Uterus (tissue), 2 donors: Measurements from ENCODE around the gene RALGAPB.

Experiments used
- CTCF ChIP-seq, 4 experiments: fragments of 200-600 bp in 2 of 4; fragments of 450-650 bp in 2 of 4; sonication (generic) in 2 of 4; IDR thresholded peaks; one replicate each; pipeline ENCODE4 v1.5.1; 2016 to 2019; ENCODE audit warnings: antibody characterized with exemption in 4 of 4, mild to moderate bottlenecking in 2 of 4, moderate library complexity in 1 of 4
- POLR2A ChIP-seq, 2 donors: fragments of 450-650 bp; IDR thresholded peaks; one replicate each; pipeline ENCODE4 v1.6.1; 2016; ENCODE audit warnings: antibody characterized with exemption in 2 of 2, mild to moderate bottlenecking in 1 of 2, moderate library complexity in 1 of 2

- TF ChIP-seq CTCF (IDR thresholded peaks at IDR 0.05) (no peak), POLR2A (IDR thresholded peaks at IDR 0.05) (no peak)
These were observed 26.3 kb downstream of the RALGAPB start for GRCh38 chr20:38498909-38499308.
